ENCODE results near the gene PTN. TPM values are rescaled to one million over a fixed set of nuclear protein-coding genes. Genes with fewer than 3 reads are reported as not detected.

The PTN gene
- total RNA-seq, 1 experiment from 2014 or later, result 0.35 TPM

- no peak for TF ChIP-seq CTCF (IDR thresholded peaks at IDR 0.05; ENCODE audit: unreplicated experiment)
- Mint-ChIP-seq H3K27ac (ENCODE audit: unreplicated experiment) (no peak overlapping the region), H3K4me1 (ENCODE audit: low read depth, unreplicated experiment) (no peaks in the 10 kb centered on the region), H3K4me3 (ENCODE audit: low read depth, unreplicated experiment) (no peak overlapping the region), H3K9me3 (ENCODE audit: low read depth, unreplicated experiment) (peaks cover 7% of the 10 kb centered on the region), H3K27me3 (ENCODE audit: unreplicated experiment) (no peaks in the 10 kb centered on the region), H3K36me3 (ENCODE audit: insufficient read depth, unreplicated experiment) (no peaks in the 10 kb centered on the region)
- intact Hi-C loops (cut with micrococcal nuclease; ENCODE audit: unreplicated experiment), result no loop called here
- DNase-seq, result no peak
- CTCF ChIA-PET, result interaction anchor here (0.8 kb wide), 1 partner anchor 12 kb away, joined by 3 read pairs; no protein-coding TSS in a partner anchor
- no TSS peak for BruUV-seq (replicated peaks)
These were observed 17.6 kb downstream of the PTN start for GRCh38 chr7:137325927-137326326.

GRCh38 chr7:137324796-137325696, 18.5 kb downstream of the PTN start:
- CTCF ChIA-PET, result interaction anchor here (0.8 kb wide), 1 partner anchor 13 kb away, joined by 3 read pairs; no protein-coding TSS in a partner anchor

GRCh38 chr7:137316648-137317353, 26.7 kb downstream of the PTN start:
- H3K27me3 Mint-ChIP-seq (ENCODE audit: unreplicated experiment), result peaks cover 15% of the 10 kb centered on the region
- no TSS peak for BruUV-seq (replicated peaks)
- H3K27ac Mint-ChIP-seq (ENCODE audit: unreplicated experiment), result no peak overlapping the region
- no peak overlapping the region for H3K4me3 Mint-ChIP-seq (ENCODE audit: low read depth, unreplicated experiment)
- intact Hi-C loops (cut with micrococcal nuclease; ENCODE audit: unreplicated experiment), result no loop called here
- H3K36me3 Mint-ChIP-seq (ENCODE audit: insufficient read depth, unreplicated experiment), result no peaks in the 10 kb centered on the region
- H3K4me1 Mint-ChIP-seq (ENCODE audit: low read depth, unreplicated experiment), result no peaks in the 10 kb centered on the region
- peaks cover 10% of the 10 kb centered on the region for H3K9me3 Mint-ChIP-seq (ENCODE audit: low read depth, unreplicated experiment)
- TF ChIP-seq CTCF (IDR thresholded peaks at IDR 0.05; ENCODE audit: unreplicated experiment), result no peak
- no peak for DNase-seq
- CTCF ChIA-PET, result no interaction called here

More at GRCh38 chr7:137324796-137325696, 18.5 kb downstream of the PTN start:
- intact Hi-C loops (cut with micrococcal nuclease; ENCODE audit: unreplicated experiment), result no loop called here
- no TSS peak for BruUV-seq (replicated peaks)
- no peak for TF ChIP-seq CTCF (IDR thresholded peaks at IDR 0.05; ENCODE audit: unreplicated experiment)
- Mint-ChIP-seq H3K9me3 (ENCODE audit: low read depth, unreplicated experiment) (peaks cover 6% of the 10 kb centered on the region), H3K4me1 (ENCODE audit: low read depth, unreplicated experiment) (no peaks in the 10 kb centered on the region), H3K27ac (ENCODE audit: unreplicated experiment) (no peak overlapping the region), H3K27me3 (ENCODE audit: unreplicated experiment) (no peaks in the 10 kb centered on the region), H3K36me3 (ENCODE audit: insufficient read depth, unreplicated experiment) (no peaks in the 10 kb centered on the region), H3K4me3 (ENCODE audit: low read depth, unreplicated experiment) (no peak overlapping the region)
- DNase-seq, result no peak

GRCh38 chr7:137313201-137313600, 30.3 kb downstream of the PTN start:
- Mint-ChIP-seq H3K9me3 (ENCODE audit: low read depth, unreplicated experiment) (peaks cover 7% of the 10 kb centered on the region), H3K27me3 (ENCODE audit: unreplicated experiment) (no peaks in the 10 kb centered on the region), H3K4me3 (ENCODE audit: low read depth, unreplicated experiment) (no peak overlapping the region), H3K4me1 (ENCODE audit: low read depth, unreplicated experiment) (no peaks in the 10 kb centered on the region), H3K27ac (ENCODE audit: unreplicated experiment) (no peak overlapping the region), H3K36me3 (ENCODE audit: insufficient read depth, unreplicated experiment) (no peaks in the 10 kb centered on the region)
- TF ChIP-seq CTCF (IDR thresholded peaks at IDR 0.05; ENCODE audit: unreplicated experiment), result no peak
- DNase-seq, result no peak
- intact Hi-C loops (cut with micrococcal nuclease; ENCODE audit: unreplicated experiment), result no loop called here
- no TSS peak for BruUV-seq (replicated peaks)
- CTCF ChIA-PET, result no interaction called here

Measured in Calu3 (cell line).